IPS-18a (cell line): Measurements from ENCODE around the gene PATL1.
"Not testable (repeated sequence)": the region's sequence is repeated elsewhere in the genome, so short reads cannot be mapped to it uniquely, and the experiment has no call there.

Experiments
- H3K27ac ChIP-seq: one replicate; pipeline ENCODE4 v1.5.1; 2013; ENCODE audit warnings: low read length
- H3K27me3 ChIP-seq: one replicate; pipeline ENCODE4 v1.6.1; 2013; ENCODE audit warnings: mild to moderate bottlenecking, low read length; ENCODE audit not compliant: control insufficient read depth, insufficient read depth
- H3K36me3 ChIP-seq: one replicate; pipeline ENCODE4 v1.6.1; 2013; ENCODE audit warnings: low read depth, low read length; ENCODE audit not compliant: control insufficient read depth
- H3K4me1 ChIP-seq: one replicate; pipeline ENCODE4 v1.6.1; 2013; ENCODE audit warnings: low read depth, low read length; ENCODE audit not compliant: control insufficient read depth
- H3K4me3 ChIP-seq: one replicate; pipeline ENCODE4 v1.5.1; 2013; ENCODE audit warnings: low read length
- H3K9ac ChIP-seq: one replicate; pipeline ENCODE4 v1.6.1; 2013; ENCODE audit warnings: mild to moderate bottlenecking, low read length, moderate library complexity
- H3K9me3 ChIP-seq: one replicate; pipeline ENCODE4 v1.6.1; 2013; ENCODE audit warnings: low read depth, low read length; ENCODE audit not compliant: control insufficient read depth

The PATL1 gene, protein sequence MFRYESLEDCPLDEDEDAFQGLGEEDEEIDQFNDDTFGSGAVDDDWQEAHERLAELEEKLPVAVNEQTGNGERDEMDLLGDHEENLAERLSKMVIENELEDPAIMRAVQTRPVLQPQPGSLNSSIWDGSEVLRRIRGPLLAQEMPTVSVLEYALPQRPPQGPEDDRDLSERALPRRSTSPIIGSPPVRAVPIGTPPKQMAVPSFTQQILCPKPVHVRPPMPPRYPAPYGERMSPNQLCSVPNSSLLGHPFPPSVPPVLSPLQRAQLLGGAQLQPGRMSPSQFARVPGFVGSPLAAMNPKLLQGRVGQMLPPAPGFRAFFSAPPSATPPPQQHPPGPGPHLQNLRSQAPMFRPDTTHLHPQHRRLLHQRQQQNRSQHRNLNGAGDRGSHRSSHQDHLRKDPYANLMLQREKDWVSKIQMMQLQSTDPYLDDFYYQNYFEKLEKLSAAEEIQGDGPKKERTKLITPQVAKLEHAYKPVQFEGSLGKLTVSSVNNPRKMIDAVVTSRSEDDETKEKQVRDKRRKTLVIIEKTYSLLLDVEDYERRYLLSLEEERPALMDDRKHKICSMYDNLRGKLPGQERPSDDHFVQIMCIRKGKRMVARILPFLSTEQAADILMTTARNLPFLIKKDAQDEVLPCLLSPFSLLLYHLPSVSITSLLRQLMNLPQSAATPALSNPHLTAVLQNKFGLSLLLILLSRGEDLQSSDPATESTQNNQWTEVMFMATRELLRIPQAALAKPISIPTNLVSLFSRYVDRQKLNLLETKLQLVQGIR

DNA sequence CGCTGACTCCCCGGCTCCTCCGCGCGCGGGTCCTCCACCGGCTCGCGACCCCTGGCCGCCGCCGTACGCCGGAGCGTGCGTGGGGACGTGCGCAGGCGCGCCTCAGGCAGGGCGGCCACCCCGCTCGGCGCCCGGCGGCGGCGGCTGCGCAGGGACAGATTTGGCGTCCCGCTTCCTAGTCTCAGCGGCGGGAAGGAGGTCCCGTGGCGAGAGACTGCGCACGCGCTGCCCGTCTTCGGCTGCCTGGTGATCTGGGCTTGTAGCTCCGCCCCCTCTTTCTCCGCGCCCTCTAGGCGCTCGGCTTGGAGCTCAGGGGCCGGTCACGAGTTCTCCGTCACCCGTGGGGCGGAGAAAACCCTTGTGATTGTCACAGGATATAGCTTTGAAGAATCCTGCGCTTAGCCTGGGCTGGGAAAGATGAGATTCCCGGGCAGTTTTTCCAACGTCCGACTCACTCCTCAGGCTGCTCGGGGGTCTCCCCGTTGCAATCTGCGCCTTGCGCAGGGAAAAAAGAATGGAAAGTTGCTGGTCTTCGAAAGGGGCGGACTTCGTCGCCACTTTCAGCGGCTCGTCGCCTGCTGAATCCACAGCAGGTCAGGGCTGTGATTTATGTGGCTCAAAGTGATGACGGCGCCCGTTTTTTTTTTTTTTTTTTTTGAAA lies at the start of gene PATL1:
Gene PATL1 (minus strand): TSS at position 88 of the 661 bp plus-strand sequence. CDS start 142 bp downstream, outside the sequence.
- H3K4me3 ChIP-seq = peak within 1 kb of the TSS; percentile 94
- no peaks in the 10 kb centered on the region for H3K27me3 ChIP-seq
- H3K9ac ChIP-seq = peak within 1 kb of the TSS; percentile 86
- H3K36me3 ChIP-seq = peaks cover 29% of the 10 kb centered on the region
- H3K27ac ChIP-seq = peak within 1 kb of the TSS; percentile 96
- peaks cover 14% of the 10 kb centered on the region for H3K4me1 ChIP-seq
- H3K9me3 ChIP-seq = no peaks in the 10 kb centered on the region

DNA sequence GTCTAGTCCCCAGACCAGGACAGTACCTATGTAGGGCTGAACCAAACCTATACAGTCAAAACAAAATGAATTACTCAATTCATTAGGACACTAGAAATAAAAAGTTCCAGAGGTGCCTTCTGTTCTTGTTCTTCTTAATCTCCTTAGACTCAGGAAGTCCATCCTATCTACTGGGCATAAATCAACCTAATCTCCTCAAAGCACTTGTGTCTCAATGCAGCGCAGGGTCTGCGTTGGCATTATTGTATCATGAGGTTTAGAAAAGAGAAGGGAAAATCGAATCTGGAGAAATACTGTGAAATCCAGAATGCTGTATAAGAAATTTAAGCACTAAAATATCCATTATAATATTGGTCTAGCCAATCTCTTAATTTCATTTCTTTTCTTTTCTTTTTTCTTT lies 47.2 kb upstream of the PATL1 start:
- Histone ChIP-seq H3K9ac (no peak overlapping the region), H3K27ac (no peak overlapping the region), H3K9me3 (no peaks in the 10 kb centered on the region), H3K4me1 (no peaks in the 10 kb centered on the region), H3K27me3 (no peaks in the 10 kb centered on the region), H3K4me3 (no peak overlapping the region), H3K36me3 (no peaks in the 10 kb centered on the region)

DNA sequence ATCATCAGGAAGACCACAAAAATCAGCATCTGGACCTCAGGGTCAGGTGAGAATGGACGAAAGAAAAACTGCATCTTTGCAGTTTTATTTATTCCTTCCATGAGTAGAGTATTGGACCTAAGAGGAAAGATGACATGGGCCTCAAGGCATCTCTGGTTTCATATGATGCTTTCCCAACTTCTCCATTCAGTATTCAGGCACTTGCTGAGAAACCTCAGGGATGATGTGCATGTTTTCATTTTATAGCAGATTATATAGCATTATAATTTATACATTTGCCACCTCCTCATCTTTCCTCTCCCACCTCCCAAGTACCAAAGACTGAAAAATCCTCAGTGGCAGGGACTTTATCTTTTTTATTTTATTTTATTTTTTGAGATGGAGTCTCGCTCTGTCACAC lies 44.9 kb upstream of the PATL1 start, which contains the start of gene OR10V1:
Gene OR10V1 (minus strand): TSS at position 101 of the 400 bp plus-strand sequence. CDS start 0 bp downstream, at position 101.
- Histone ChIP-seq H3K36me3 (no peaks in the 10 kb centered on the region), H3K4me1 (no peaks in the 10 kb centered on the region), H3K9ac (no peak within 1 kb of the TSS), H3K9me3 (no peaks in the 10 kb centered on the region), H3K27ac (no peak within 1 kb of the TSS), H3K27me3 (no peaks in the 10 kb centered on the region), H3K4me3 (no peak within 1 kb of the TSS)

DNA sequence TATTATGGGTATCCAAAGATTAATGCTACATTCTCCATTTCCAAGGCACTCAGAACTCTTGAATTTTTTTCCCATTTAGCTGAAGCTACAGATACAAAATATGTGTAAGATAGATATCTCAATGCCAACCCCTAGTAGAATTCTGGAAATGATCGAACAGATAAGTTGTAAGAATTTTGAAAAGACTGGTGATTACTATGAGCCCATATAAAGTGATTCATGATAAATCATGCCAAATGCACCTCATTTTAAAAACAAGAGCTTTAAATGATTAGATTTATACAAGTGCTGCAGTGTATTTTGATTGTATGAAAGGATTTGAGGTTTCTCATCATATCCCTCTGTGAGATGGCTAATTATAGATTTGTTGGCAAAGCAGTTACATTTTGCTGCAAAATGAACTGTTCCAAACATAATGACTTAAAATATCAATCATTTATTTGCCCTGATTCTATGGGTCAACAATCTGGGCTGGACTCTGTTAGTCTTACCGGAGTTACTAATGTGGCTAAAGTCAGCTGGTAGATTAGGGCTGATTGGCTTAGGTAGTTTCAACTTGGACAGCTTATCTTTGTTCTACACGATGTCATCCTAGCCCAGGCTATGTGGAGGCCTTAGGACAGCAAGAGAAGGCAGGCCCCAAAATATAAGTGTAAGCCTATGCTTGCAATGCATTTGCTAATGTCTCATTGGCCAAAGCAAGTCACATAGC lies 41.5 kb upstream of the PATL1 start:
- Histone ChIP-seq H3K4me3 (no peak overlapping the region), H3K4me1 (no peaks in the 10 kb centered on the region), H3K9ac (no peak overlapping the region), H3K36me3 (no peaks in the 10 kb centered on the region), H3K27ac (no peak overlapping the region), H3K27me3 (no peaks in the 10 kb centered on the region), H3K9me3 (no peaks in the 10 kb centered on the region)

DNA sequence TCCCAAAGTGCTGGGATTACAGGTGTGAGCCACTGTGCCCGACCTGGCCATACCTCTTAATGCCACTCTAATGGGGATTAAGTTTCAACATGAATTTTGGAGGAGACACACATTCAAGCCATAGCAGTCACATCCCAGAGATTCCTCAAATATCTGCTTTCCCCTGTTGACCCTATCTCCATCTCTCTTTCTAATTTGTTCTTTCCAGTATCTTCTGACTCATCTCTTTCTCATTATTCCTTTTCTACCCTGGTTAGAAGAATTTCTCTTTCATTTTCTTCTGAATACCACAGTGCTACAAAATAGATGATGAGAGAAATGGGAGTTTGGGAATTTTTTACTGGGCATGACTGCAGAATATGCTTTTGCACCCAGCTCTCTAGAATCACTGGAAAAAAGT lies 39.7 kb upstream of the PATL1 start:
- Histone ChIP-seq H3K4me1 (no peaks in the 10 kb centered on the region), H3K27ac (no peak overlapping the region), H3K4me3 (no peak overlapping the region), H3K9me3 (no peaks in the 10 kb centered on the region), H3K27me3 (no peaks in the 10 kb centered on the region), H3K36me3 (no peaks in the 10 kb centered on the region), H3K9ac (no peak overlapping the region)

DNA sequence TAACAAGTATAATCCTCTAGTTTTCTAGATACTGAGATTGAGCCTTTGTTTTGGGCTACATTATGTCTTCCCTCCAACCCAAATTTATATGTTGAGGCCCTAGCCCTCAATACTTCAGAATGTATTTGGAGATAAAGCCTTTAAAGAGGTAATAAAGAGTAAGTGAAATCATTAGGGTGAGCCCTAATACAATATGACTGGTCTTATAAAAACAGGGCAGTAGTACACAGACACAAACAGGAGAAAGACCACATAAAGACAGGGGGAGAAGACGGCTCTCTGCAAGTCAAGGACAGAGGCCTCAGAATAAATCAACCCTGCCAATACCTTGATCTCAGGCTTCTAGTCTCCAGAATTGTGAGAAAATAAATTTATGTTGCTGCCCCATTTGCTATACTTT lies 38.5 kb upstream of the PATL1 start:
- no peaks in the 10 kb centered on the region for H3K9me3 ChIP-seq
- no peaks in the 10 kb centered on the region for H3K4me1 ChIP-seq
- H3K27ac ChIP-seq = no peak overlapping the region
- no peak overlapping the region for H3K4me3 ChIP-seq
- H3K27me3 ChIP-seq = no peaks in the 10 kb centered on the region
- H3K36me3 ChIP-seq = no peaks in the 10 kb centered on the region
- no peak overlapping the region for H3K9ac ChIP-seq

DNA sequence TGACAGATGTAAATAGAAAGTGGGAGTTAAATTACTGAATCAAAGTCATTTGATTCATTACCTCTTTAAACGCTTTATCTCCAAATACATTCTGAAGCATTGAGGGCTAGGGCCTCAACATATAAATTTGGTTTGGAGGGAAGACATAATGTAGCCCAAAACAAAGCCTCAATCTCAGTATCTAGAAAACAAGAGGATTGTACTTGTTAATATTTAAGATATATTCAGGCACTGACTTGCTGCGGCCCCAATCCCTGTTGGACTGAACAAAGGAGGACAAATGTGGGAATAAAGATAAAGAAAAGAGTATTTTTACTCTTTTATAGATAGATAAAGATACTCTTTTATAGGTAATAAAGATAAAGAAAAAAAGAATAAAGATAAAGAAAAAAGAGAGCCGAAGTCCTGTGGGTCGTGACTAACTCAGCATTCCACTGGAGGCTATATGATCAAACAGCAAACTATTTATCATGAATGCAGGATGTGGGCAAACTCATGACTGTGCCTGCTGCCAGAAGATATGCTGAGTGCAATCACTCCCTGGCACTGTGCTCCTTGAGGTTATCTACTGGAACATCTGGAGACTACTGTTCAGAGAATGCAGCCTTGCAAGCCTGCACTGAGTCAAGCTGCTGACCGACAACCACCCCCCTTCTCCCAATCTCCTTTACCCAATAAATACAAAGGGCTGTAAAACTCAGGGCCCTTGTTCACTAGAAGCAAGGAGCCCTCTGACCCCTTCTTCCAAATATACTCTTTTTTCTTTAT lies 37.9 kb upstream of the PATL1 start:
- Histone ChIP-seq H3K9me3 (no peaks in the 10 kb centered on the region), H3K27me3 (no peaks in the 10 kb centered on the region), H3K4me1 (no peaks in the 10 kb centered on the region), H3K36me3 (no peaks in the 10 kb centered on the region), H3K4me3 (no peak overlapping the region), H3K9ac (no peak overlapping the region), H3K27ac (no peak overlapping the region)

DNA sequence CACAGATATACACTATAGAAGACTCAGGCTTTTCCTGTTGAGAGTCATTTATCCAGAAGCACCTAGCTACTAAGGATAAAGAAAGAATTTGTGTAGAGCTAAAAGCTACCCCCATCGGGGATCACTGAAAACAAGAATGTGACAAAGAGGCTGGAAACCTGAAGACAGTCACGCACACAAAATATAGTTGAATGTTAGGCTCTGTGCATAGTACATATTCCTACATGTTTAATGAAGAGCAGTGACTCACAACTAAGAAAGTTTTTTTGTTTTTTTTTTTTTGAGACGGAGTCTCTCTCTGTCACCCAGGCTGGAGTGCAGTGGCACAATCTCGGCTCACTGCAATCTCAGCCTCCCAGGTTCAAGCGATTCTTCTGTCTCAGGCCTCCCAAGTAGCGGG lies 36.5 kb upstream of the PATL1 start:
- Histone ChIP-seq H3K27ac (no peak overlapping the region), H3K9me3 (no peaks in the 10 kb centered on the region), H3K4me1 (no peaks in the 10 kb centered on the region), H3K4me3 (no peak overlapping the region), H3K36me3 (no peaks in the 10 kb centered on the region), H3K27me3 (no peaks in the 10 kb centered on the region), H3K9ac (no peak overlapping the region)

DNA sequence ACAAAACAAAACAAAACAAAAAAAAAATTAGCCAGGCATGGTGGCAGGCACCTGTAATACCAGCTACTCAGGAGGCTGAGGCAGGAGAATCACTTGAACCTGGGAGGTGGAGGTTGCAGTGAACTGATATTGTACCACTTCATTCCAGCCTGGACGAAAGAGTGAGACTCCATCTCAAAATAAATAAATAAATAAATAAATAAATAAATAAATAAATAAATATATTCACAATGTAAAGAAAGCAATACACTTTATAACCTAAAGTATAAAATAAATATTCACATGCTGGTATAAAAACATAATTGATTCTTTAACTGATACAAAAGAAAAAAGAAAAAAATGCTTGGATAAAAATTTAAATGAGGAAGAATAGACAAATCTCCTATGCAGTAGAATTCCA lies 34.7 kb upstream of the PATL1 start:
- H3K9me3 ChIP-seq, H3K4me3 ChIP-seq, H3K27ac ChIP-seq, H3K36me3 ChIP-seq, H3K27me3 ChIP-seq, H3K4me1 ChIP-seq, H3K9ac ChIP-seq: not testable (repeated sequence)

DNA sequence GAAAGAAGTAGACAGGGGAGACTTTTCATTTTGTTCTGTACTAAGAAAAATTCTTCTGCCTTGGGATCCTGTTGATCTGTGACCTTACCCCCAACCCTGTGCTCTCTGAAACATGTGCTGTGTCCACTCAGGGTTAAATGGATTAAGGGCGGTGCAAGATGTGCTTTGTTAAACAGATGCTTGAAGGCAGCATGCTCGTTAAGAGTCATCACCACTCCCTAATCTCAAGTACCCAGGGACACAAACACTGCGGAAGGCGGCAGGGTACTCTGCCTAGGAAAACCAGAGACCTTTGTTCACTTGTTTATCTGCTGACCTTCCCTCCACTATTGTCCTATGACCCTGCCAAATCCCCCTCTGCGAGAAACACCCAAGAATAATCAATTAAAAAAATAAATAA lies 31.3 kb upstream of the PATL1 start:
- not testable (repeated sequence) for H3K4me3 ChIP-seq, H3K9ac ChIP-seq, H3K4me1 ChIP-seq, H3K9me3 ChIP-seq, H3K27me3 ChIP-seq, H3K36me3 ChIP-seq, H3K27ac ChIP-seq
